Endothelial cell (in vitro differentiated cells): ENCODE data around the gene ACAD10. TPM values are rescaled to one million over a fixed set of nuclear protein-coding genes. Genes with fewer than 3 reads are reported as not detected.
"Not testable (repeated sequence)": the region's sequence is repeated elsewhere in the genome, so short reads cannot be mapped to it uniquely, and the experiment has no call there.

Experiments
- DNase-seq: peaks from one replicate; pipeline ENCODE4 v3.0.0; 2021; ENCODE audit warnings: low spot score
- H3K27ac Mint-ChIP-seq: one replicate; pipeline ENCODE4 v1.8.0; 2021; ENCODE audit warnings: mixed read lengths, inconsistent platforms; ENCODE audit not compliant: unreplicated experiment
- H3K27me3 Mint-ChIP-seq: one replicate; pipeline ENCODE4 v1.8.0; 2021; ENCODE audit warnings: mild to moderate bottlenecking, moderate library complexity, mixed read lengths, inconsistent platforms; ENCODE audit not compliant: unreplicated experiment
- H3K36me3 Mint-ChIP-seq: one replicate; pipeline ENCODE4 v1.8.0; 2021; ENCODE audit warnings: mild to moderate bottlenecking, low read depth, mixed read lengths, inconsistent platforms; ENCODE audit not compliant: unreplicated experiment
- H3K4me1 Mint-ChIP-seq: one replicate; pipeline ENCODE4 v1.8.0; 2021; ENCODE audit warnings: mild to moderate bottlenecking, mixed read lengths, inconsistent platforms; ENCODE audit not compliant: unreplicated experiment
- H3K4me3 Mint-ChIP-seq: one replicate; pipeline ENCODE4 v1.8.0; 2021; ENCODE audit warnings: mild to moderate bottlenecking, mixed read lengths, inconsistent platforms; ENCODE audit not compliant: unreplicated experiment
- H3K9me3 Mint-ChIP-seq: one replicate; pipeline ENCODE4 v1.8.0; 2021; ENCODE audit warnings: mixed read lengths, inconsistent platforms; ENCODE audit not compliant: unreplicated experiment
- total RNA-seq: library from RNA; stranded (reverse); fragmentation: NEBNext Ultra II Directional; extraction: Animal tissue kit (Norgen Biotek cat#: 25700); gene quantifications from one replicate; pipeline ENCODE4 v1.2.1, GENCODE V29; 2021; ENCODE audit not compliant: unreplicated experiment
- TF ChIP-seq, protein P1 (sequence below): fragments of 200-600 bp; sonication (generic); IDR thresholded peaks from one replicate; pipeline ENCODE4 v1.5.0; 2021; ENCODE audit warnings: antibody characterized with exemption; ENCODE audit not compliant: unreplicated experiment

ACAD10 gene
- total RNA-seq, 1 donor from 2014 or later: 26.8 TPM

DNA sequence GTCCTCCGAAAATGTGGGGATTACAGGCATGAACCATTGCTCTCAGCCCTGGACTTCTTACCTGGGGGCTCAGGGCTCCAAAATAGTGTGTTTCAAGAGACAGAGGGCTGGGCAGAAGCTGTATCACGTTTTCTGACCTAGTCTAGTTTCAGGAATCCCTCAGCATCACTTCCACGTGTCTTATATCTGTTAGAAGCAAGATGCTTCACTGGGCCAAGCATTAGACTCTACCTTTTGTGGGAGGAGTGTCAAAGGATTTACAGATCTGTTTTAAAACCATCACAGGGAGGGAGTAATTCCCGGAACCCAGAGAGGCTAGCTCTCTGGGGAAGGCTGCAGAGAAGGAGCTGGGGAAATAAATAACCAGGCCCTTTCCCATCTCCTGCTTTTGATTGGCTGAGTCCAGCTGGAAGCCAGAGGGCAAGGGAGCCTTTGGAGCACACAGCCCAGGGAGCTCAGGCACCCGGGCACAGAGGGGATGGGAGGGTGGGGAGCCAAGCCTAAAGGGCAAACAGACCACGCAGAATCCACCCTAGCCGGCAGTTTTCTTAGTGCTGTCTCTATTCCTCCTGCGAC lies 47.6 kb downstream of the ACAD10 start:
- TF ChIP-seq, protein P1, sequence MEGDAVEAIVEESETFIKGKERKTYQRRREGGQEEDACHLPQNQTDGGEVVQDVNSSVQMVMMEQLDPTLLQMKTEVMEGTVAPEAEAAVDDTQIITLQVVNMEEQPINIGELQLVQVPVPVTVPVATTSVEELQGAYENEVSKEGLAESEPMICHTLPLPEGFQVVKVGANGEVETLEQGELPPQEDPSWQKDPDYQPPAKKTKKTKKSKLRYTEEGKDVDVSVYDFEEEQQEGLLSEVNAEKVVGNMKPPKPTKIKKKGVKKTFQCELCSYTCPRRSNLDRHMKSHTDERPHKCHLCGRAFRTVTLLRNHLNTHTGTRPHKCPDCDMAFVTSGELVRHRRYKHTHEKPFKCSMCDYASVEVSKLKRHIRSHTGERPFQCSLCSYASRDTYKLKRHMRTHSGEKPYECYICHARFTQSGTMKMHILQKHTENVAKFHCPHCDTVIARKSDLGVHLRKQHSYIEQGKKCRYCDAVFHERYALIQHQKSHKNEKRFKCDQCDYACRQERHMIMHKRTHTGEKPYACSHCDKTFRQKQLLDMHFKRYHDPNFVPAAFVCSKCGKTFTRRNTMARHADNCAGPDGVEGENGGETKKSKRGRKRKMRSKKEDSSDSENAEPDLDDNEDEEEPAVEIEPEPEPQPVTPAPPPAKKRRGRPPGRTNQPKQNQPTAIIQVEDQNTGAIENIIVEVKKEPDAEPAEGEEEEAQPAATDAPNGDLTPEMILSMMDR: no peak
- no peak overlapping the region for H3K27ac Mint-ChIP-seq
- no peak for DNase-seq
- no peaks in the 10 kb centered on the region for H3K9me3 Mint-ChIP-seq
- no peak overlapping the region for H3K4me3 Mint-ChIP-seq
- no peaks in the 10 kb centered on the region for H3K4me1 Mint-ChIP-seq
- H3K36me3 Mint-ChIP-seq: peaks cover 12% of the 10 kb centered on the region
- H3K27me3 Mint-ChIP-seq: peaks cover 1% of the 10 kb centered on the region

DNA sequence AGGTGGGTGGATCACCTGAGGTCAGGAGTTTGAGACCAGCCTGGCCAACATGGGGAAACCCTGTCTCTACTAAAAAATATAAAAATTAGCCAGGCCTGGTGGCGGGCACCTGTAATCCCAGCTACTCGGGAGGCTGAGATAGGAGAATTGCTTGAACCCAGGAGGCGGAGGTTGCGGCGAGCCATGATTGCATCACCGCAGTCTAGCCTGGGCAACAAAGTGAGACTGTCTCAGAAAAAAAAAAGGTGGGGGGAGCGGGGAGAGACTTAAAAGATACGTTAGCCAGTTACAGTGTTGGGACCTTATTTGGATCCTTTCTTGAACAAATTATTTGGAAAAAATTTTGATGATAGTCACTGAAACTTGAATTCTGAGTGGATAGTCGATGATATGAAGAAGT lies 53.7 kb downstream of the ACAD10 start:
- H3K27me3 Mint-ChIP-seq, H3K9me3 Mint-ChIP-seq, DNase-seq, H3K36me3 Mint-ChIP-seq, H3K4me3 Mint-ChIP-seq, H3K27ac Mint-ChIP-seq: not testable (repeated sequence)
- peaks cover 24% of the 10 kb centered on the region for H3K4me1 Mint-ChIP-seq

DNA sequence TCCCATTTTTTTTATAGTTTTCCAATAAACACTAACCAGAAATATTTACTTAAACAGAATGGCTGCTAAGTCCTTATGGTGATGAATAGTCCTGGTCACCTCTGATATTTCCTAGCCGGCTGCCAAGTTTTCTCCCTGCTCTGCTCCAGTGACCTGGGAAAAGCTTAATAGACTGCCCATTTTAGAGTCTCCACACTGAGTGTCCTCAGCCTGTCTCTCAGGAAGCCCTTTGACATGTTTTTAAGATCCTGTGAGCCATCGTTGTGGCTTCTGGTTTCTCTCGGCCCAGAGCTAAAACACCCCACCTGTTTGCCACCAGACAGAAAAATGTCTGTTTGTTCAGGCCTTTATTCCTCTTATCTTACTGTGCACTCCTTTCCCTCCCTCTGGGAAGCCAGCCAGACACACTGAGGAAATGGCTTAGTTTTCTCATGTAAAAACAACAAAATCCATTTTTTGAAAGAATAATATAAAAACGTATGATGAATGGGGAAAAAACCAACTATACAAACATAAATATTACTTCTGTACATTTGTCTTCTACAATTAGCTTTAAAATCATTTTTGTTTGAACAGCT lies 55.5 kb downstream of the ACAD10 start:
- Mint-ChIP-seq H3K4me3 (no peak overlapping the region), H3K4me1 (peaks cover 24% of the 10 kb centered on the region), H3K27ac (peak overlapping the region; percentile 85), H3K36me3 (peaks cover 19% of the 10 kb centered on the region), H3K27me3 (peaks cover 8% of the 10 kb centered on the region), H3K9me3 (no peaks in the 10 kb centered on the region)
- peak; percentile 20 for DNase-seq
- TF ChIP-seq, protein P1: no peak

DNA sequence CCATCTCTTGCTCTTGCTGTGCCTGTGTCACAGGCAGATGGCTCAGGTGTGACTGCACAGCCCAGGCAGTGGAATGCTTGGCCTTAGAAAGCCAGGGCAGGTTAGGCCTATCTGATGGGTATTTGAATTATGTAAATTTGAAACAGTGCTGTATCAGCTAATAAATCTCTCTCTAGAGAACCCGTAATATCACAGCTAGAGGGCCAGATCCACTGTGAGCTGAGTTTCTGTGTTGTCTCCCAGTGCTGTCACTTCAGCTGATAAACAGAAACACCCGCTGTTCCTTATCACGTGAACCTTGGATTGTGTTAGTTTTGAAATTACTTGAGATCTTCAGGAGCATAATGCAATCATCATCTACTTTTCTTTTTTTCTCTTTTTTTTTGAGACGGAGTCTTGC lies 59.4 kb downstream of the ACAD10 start:
- Mint-ChIP-seq H3K9me3 (no peaks in the 10 kb centered on the region), H3K27ac (peak overlapping the region; percentile 49), H3K27me3 (peaks cover 8% of the 10 kb centered on the region), H3K4me1 (peaks cover 19% of the 10 kb centered on the region), H3K4me3 (no peak overlapping the region), H3K36me3 (peaks cover 22% of the 10 kb centered on the region)
- no peak for DNase-seq
- TF ChIP-seq, protein P1: no peak

DNA sequence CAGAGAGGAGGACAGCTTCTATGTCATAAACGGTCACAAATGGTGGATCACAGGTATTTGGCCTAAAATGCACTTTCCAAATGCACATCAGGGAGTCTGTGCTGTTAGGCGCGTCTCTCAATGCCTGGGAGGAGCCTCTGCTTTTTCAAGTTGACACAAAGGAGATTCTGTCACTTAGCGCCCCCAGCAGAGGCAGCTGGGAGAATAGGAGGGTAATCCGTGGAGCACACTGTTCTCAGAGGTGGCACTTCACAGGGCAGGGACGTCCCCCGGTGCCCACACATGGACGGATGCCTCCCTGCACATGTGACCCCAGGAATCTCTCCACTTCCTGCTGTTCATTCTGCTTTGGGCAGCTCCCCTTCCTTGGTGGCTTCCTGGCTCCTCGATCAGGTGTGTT lies 61.5 kb downstream of the ACAD10 start:
- TF ChIP-seq, protein P1: no peak
- H3K36me3 Mint-ChIP-seq: peaks cover 22% of the 10 kb centered on the region
- H3K9me3 Mint-ChIP-seq: no peaks in the 10 kb centered on the region
- H3K27me3 Mint-ChIP-seq: peaks cover 8% of the 10 kb centered on the region
- peaks cover 6% of the 10 kb centered on the region for H3K4me1 Mint-ChIP-seq
- no peak for DNase-seq
- H3K4me3 Mint-ChIP-seq: no peak overlapping the region
- H3K27ac Mint-ChIP-seq: no peak overlapping the region
